K562 (cell line): ENCODE data around the gene USH2A. TPM values are rescaled to one million over a fixed set of nuclear protein-coding genes. Genes with fewer than 3 reads are reported as not detected.

ENCODE experiments used
- ATAC-seq: fragments of 200-7000 bp; cut with Tn5 transposase; 3 replicates; pipeline ENCODE4 v1.9.1; 2020; ENCODE audit warnings: moderate library complexity
- BruUV-seq: library from RNA; stranded (reverse); fragments of 400-500 nt; replicated peaks from 2 replicates; lab custom pipeline; 2021; lab: Mats Ljungman, UMichigan
- CTCF ChIA-PET: fragments of 300-600 bp; formaldehyde crosslinking; extraction: SDS; loops from one replicate; lab custom pipeline; 2021; ENCODE audit warnings: low intra/inter-chr PET ratio; lab: Yijun Ruan, JAX
- POLR2A ChIA-PET: fragments of 300-600, 350-650 bp; sonication (Branson Sonifier 250); formaldehyde crosslinking; extraction: SDS; loops from one replicate; lab custom pipeline; 2021; ENCODE audit warnings: antibody characterized with exemption, inconsistent platforms; lab: Yijun Ruan, JAX
- DNase-seq, 4 experiments: peaks; one replicate each; pipeline versions ENCODE4 v3.0.0 to v3.0.0-alpha.2; 2011 to 2018; ENCODE audit warnings: low spot score in 3 of 4, mixed read lengths in 3 of 4; ENCODE audit errors: extremely low read depth in 1 of 4
- FAIRE-seq: peaks from 2 replicates; lab custom pipeline; 2011; peaks lifted over from hg19 to GRCh38; lab: Jason Lieb, UNC
- H2AFZ ChIP-seq: 2 replicates; pipeline ENCODE4 v1.6.0; 2011; ENCODE audit warnings: low read depth, low read length, control low read depth, inconsistent platforms
- H3K27ac ChIP-seq: fragments of 200-600 bp; 3 replicates; pipeline ENCODE4 v1.8.0; 2011; ENCODE audit warnings: low read depth, mild to moderate bottlenecking, control low read depth, inconsistent platforms, low read length, moderate library complexity, mixed read lengths; ENCODE audit errors: extremely low read depth
- H3K27me3 ChIP-seq, 2 experiments: fragments of 300-600 bp in 1 of 2; 2 replicates in 1 of 2; 3 replicates in 1 of 2; pipeline versions ENCODE4 v1.6.0 to v1.8.0; 2011; ENCODE audit warnings: inconsistent platforms in 2 of 2, low read length in 2 of 2, mild to moderate bottlenecking in 1 of 2, mixed read lengths in 1 of 2, moderate library complexity in 1 of 2; ENCODE audit not compliant: control insufficient read depth in 2 of 2, insufficient read depth in 2 of 2
- H3K36me3 ChIP-seq: fragments of 300-600 bp; 3 replicates; pipeline ENCODE4 v1.8.0; 2011; ENCODE audit warnings: mild to moderate bottlenecking, low read length, inconsistent platforms; ENCODE audit not compliant: control insufficient read depth, insufficient read depth
- H3K4me1 ChIP-seq, 2 experiments: fragments of 200-600 bp in 1 of 2; replicated peaks in 1 of 2; 2 replicates in 1 of 2; 3 replicates in 1 of 2; pipeline versions ENCODE4 v1.5.1 to v1.8.0; 2011; ENCODE audit warnings: inconsistent platforms in 2 of 2, low read length in 2 of 2, mild to moderate bottlenecking in 1 of 2, mixed read lengths in 1 of 2, moderate library complexity in 1 of 2; ENCODE audit not compliant: control insufficient read depth in 2 of 2, insufficient read depth in 2 of 2
- H3K4me2 ChIP-seq: 2 replicates; pipeline ENCODE4 v1.6.1; 2011; ENCODE audit warnings: low read length, control low read depth, inconsistent platforms, mixed read lengths; ENCODE audit not compliant: insufficient read depth
- H3K4me3 ChIP-seq: fragments of 200-600 bp; sonication (generic), shearing (Covaris generic); 2 replicates; pipeline ENCODE4 v1.5.1; 2016; ENCODE audit warnings: control low read depth, inconsistent platforms
- H3K79me2 ChIP-seq: fragments of 200-600 bp; 3 replicates; pipeline ENCODE4 v1.8.0; 2011; ENCODE audit warnings: low read length, inconsistent platforms; ENCODE audit not compliant: control insufficient read depth, insufficient read depth
- H3K9ac ChIP-seq, 2 experiments: 2 replicates each; pipeline versions ENCODE4 v1.6.0 to v1.6.1; 2011; ENCODE audit warnings: low read depth in 2 of 2, low read length in 2 of 2, control low read depth in 1 of 2, inconsistent platforms in 1 of 2, mild to moderate bottlenecking in 1 of 2, mixed read lengths in 1 of 2; ENCODE audit not compliant: insufficient read depth in 1 of 2
- H3K9me1 ChIP-seq: one replicate; pipeline ENCODE4 v1.6.0; 2011; ENCODE audit warnings: inconsistent platforms, mild to moderate bottlenecking, low read length, moderate library complexity; ENCODE audit not compliant: control insufficient read depth, insufficient read depth
- H3K9me3 ChIP-seq: replicated peaks from 2 replicates; pipeline ENCODE4 v1.5.1; 2011; ENCODE audit warnings: low read depth, low read length, inconsistent platforms; ENCODE audit not compliant: control insufficient read depth, insufficient read depth
- H4K20me1 ChIP-seq: replicated peaks from 2 replicates; pipeline ENCODE4 v1.6.1; 2011; ENCODE audit warnings: low read length, inconsistent platforms, mixed read lengths; ENCODE audit not compliant: control insufficient read depth, insufficient read depth
- FIP1L1 ChIP-seq: fragments of 200-400 bp; formaldehyde crosslinking; IDR thresholded peaks from 2 replicates; pipeline ENCODE4 v1.6.1; 2018; ENCODE audit warnings: mild to moderate bottlenecking, low read depth, low read length; ENCODE audit not compliant: poor library complexity, severe bottlenecking
- JUN ChIP-seq, 2 experiments: sonication (generic) in 1 of 2; formaldehyde crosslinking in 1 of 2; IDR thresholded peaks; 2 replicates each; pipeline versions ENCODE4 v1.6.1 to v1.8.0; 2012 to 2022; ENCODE audit warnings: borderline replicate concordance in 2 of 2, mild to moderate bottlenecking in 2 of 2, improper control_type of control experiment in 1 of 2, low read depth in 1 of 2, low read length in 1 of 2, missing genetic modification reagents in 1 of 2
- ZNF324 ChIP-seq: fragments of 250-450 bp; sonication (Bioruptor Pico); IDR thresholded peaks from 2 replicates; pipeline ENCODE4 v1.4.0; 2020; ENCODE audit warnings: mild to moderate bottlenecking
- WGBS: fragments of 100-300 bp; shearing (Covaris generic); methylation state at CpG from one replicate; pipeline ENCODE4 v1.1.6; 2016; ENCODE audit warnings: low coverage, mixed read lengths; ENCODE audit not compliant: insufficient coverage; ENCODE audit errors: missing lambda C conversion rate; 5-methylcytosine and 5-hydroxymethylcytosine counted together
- in situ Hi-C: fragments of 300-500 bp; cut with MboI; formaldehyde crosslinking; loops from 4 replicates; pipeline ENCODE4 v1.15.0; 2018; ENCODE audit warnings: inconsistent platforms, mixed read lengths
- intact Hi-C: fragments of 100-400 bp; cut with micrococcal nuclease; formaldehyde crosslinking; loops from 2 replicates; pipeline ENCODE4 v1.14.2; 2022
- polyA plus RNA-seq, 8 experiments: library from polyadenylated mRNA; depleted of rRNA in 4 of 8; stranded (reverse) in 5 of 8; unstranded in 3 of 8; fragments of >200 nt; fragmentation: Nextera tagmentation in 2 of 8; fragmentation: Illumina TruSeq in 1 of 8; extraction: Ambion mirVana in 2 of 8; extraction: Trizol in 1 of 8; gene quantifications; 2 replicates each; pipeline versions ENCODE4 v1.2.1 to v1.2.3, GENCODE V29; 2011 to 2014; ENCODE audit warnings: inconsistent platforms in 1 of 8, missing spikeins in 1 of 8
- total RNA-seq, 7 experiments: library from RNA; depleted of rRNA in 6 of 7; stranded (reverse); fragments of >200 nt in 6 of 7; fragmentation: Illumina TruSeq in 2 of 7; extraction: Trizol in 2 of 7; gene quantifications; 2 replicates each; pipeline versions ENCODE4 v1.2.1 to v1.2.3, GENCODE V29; 2011 to 2021; ENCODE audit warnings: low replicate concordance in 1 of 7

USH2A gene
- total and polyA plus RNA-seq, 9 of the 15 experiments (the other 6 are each of a cell fraction or from before 2014, with no cell fraction given), result under 0.01 TPM; not detected in 7

DNA sequence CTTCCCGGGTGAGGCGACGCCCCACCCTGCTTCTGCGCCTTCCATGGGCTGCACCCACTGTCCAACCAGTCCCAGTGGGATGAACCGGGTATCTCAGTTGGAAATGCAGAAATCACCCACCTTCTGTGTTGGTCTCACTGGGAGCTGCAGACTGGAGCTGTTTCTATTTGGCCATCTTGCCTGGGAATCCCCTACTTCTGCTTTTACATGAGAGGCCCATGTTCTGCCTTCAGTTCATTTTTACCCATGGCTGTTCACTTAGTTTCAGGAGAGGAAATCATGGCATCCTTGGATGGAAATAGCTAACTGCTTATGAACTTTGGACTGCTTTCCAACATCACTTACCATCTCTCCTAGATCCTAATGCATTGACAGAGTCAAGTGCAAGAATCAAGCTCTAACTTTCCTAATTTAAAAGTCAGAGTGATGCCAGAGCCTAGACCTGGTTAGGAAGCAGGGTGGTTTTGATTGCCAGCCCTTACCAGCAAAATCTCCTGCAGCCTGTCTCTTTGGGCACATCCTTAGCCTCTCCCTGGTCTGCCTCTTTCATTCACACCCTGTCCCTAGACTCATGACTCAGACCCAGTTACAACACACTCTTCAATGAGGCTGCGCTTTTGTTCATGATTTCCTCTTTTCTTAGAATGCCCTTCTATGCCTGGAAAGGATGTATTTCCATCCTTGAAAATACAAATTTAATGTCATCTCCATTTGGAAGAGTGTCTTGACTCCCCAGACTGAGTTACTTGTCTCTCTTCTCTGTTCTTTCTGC lies 719.0 kb downstream of the USH2A start:
- POLR2A ChIA-PET, result interaction anchor here (0.6 kb wide), 1 partner anchor 738 kb away, joined by 3 read pairs; no protein-coding TSS in a partner anchor
- H3K9me3 ChIP-seq, result no peaks in the 10 kb centered on the region
- no peaks in the 10 kb centered on the region for H3K79me2 ChIP-seq
- CTCF ChIA-PET, result no interaction called here
- no peak overlapping the region for H2AFZ ChIP-seq
- FAIRE-seq, result no peak
- H3K27ac ChIP-seq, result no peak overlapping the region
- no TSS peak for BruUV-seq
- whole genome bisulfite sequencing, result 2% methylated on average over 6 of the region's 6 CpGs
- no peak overlapping the region for H3K4me2 ChIP-seq
- H3K4me3 ChIP-seq, result no peak overlapping the region
- no peak for TF ChIP-seq ZNF324 (CRISPR knock-in tag)
- no peak for TF ChIP-seq FIP1L1
- ATAC-seq, result no peak
- intact Hi-C loops, result no loop called here
- no peaks in the 10 kb centered on the region for H3K9me1 ChIP-seq
- no peaks in the 10 kb centered on the region for H3K36me3 ChIP-seq
- no peaks in the 10 kb centered on the region for H3K27me3 ChIP-seq
- no peaks in the 10 kb centered on the region for H4K20me1 ChIP-seq
- in situ Hi-C loops, result no loop called here
- H3K9ac ChIP-seq, result no peak overlapping the region
- H3K4me1 ChIP-seq, result no peaks in the 10 kb centered on the region
- DNase-seq, result no peak

DNA sequence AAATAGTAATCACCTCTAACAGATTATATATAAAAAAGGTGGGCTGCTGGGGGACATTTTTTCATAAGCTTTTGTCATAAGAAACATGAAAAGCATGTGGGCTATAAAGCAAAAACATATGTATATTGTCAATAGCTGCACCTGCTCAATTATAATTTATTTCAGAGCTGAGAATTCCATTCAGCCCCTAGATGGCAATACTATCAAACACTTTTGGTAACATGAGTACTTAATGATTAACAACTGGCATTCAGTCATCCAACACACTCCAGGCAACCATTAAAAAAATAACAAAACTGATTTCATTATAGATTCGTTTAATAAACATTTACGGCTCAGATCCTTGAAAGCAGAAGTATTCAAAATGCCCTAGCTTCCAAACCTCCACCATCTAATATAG lies 741.0 kb downstream of the USH2A start:
- CTCF ChIA-PET, result no interaction called here
- WGBS, result 6% methylated on average over 2 of the region's 2 CpGs
- TF ChIP-seq JUN (IDR thresholded peaks at IDR 0.05; ENCODE audit: borderline replicate concordance, low read depth, low read length) (no peak), JUN (CRISPR knock-in tag; IDR thresholded peaks at IDR 0.05; ENCODE audit: borderline replicate concordance) (no peak)

More for the DNA sequence above, 741.0 kb downstream of the USH2A start:
- intact Hi-C loops, result no loop called here
- H3K79me2 ChIP-seq, result no peaks in the 10 kb centered on the region
- no peak overlapping the region for H3K27ac ChIP-seq
- no peaks in the 10 kb centered on the region for H3K36me3 ChIP-seq
- in situ Hi-C loops, result no loop called here
- no peaks in the 10 kb centered on the region for H3K27me3 ChIP-seq
- DNase-seq (no peak), ATAC-seq (no peak), FAIRE-seq (no peak)
- no peak overlapping the region for H3K4me2 ChIP-seq
- no peaks in the 10 kb centered on the region for H3K9me3 ChIP-seq
- POLR2A ChIA-PET, result no interaction called here
- no TSS peak for BruUV-seq
- H2AFZ ChIP-seq, result no peak overlapping the region
- H3K4me3 ChIP-seq, result no peak overlapping the region
- H3K4me1 ChIP-seq, result no peaks in the 10 kb centered on the region
- no peaks in the 10 kb centered on the region for H3K9me1 ChIP-seq
- H3K9ac ChIP-seq, result no peak overlapping the region
- no peaks in the 10 kb centered on the region for H4K20me1 ChIP-seq
